ENCODE measurements around the gene MFSD6L.

MFSD6L gene

DNA sequence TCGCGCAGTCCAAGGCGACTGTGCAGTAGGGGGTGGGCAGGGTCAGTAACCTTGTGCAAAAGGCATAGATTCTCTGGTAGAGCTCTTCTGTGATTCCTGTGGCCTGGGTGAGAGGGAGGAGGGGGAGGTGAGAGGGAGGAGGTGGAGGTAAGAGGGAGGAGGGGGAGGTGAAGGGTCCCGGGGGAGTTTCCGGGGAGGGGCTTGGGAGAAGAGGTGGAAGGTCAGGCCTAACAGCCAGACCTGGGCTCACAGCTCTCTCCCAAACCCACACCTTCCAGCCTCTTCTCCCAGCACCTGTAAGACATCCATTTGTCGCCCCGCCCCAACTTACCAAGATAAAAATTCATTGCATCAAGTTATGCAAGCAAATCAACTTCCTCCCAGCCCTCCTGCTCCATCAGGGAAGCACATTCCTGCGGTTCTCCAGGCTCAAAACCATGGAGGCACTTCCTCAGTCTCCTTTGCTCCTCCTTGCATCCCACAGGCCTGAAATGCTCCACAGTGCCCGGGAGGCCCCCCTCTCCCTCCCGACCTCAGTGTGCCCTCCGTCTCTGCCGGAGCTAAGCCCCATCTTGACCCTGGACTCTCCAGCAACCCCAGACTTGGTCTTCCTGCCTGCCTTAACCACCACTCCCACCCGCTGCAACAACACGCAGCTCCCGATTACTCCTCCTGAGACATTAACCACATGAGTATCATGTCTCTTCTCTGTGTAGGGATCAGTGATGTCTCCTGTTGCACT, 37.8 kb upstream of the MFSD6L start:
- Histone ChIP-seq H3K4me3 (no peak overlapping the region), H3K27ac (no peak overlapping the region)
- intact Hi-C loops (cut with DNase I; ENCODE audit: low total_unique reads): no loop called here

GRCh38 chr17:8835631-8836364, 36.6 kb upstream of the MFSD6L start:
- intact Hi-C loops (cut with DNase I; ENCODE audit: low total_unique reads): no loop called here
- no peaks in the 10 kb centered on the region for H3K9me3 ChIP-seq
- peaks cover 0 to 5% (median 0%) of the 10 kb centered on the region in 4 donors for H3K4me1 ChIP-seq
- DNase-seq: no peak
- no peak overlapping the region for H3K4me3 ChIP-seq
- H3K36me3 ChIP-seq: no peaks in the 10 kb centered on the region
- TF ChIP-seq CTCF (IDR thresholded peaks at IDR 0.05): no peak
- H3K27me3 ChIP-seq: peaks cover 0 to 62% of the 10 kb centered on the region in 2 donors
- H3K27ac ChIP-seq: no peak overlapping the region

More for the DNA sequence above, 37.8 kb upstream of the MFSD6L start:
- H3K27me3 ChIP-seq: peaks cover 0 to 54% of the 10 kb centered on the region in 2 donors
- H3K36me3 ChIP-seq: no peaks in the 10 kb centered on the region
- DNase-seq: peak in 1 of 2 donors; percentile 9
- no peaks in the 10 kb centered on the region for H3K9me3 ChIP-seq
- peaks cover 0 to 5% (median 0%) of the 10 kb centered on the region in 4 donors for H3K4me1 ChIP-seq
- TF ChIP-seq CTCF (IDR thresholded peaks at IDR 0.05): no peak

DNA sequence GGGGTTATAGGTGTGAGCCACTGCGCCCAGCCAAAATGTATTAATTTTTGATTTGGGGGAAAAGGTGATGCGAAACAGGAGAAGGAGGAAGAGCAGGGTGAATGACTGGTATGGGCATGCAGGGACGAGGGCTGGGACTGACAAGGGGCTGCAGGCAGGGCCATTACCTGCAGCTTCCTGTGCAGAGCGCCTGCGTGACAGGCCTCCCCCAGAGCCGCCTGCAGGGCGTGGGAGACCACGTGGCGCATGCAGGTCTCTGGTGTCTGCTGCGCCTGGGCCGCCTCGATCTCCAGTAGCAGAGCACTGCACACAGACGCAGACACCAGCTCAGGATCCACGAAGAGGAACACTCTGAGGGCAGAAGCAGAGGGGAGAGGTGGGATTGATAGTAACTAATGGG, 35.9 kb upstream of the MFSD6L start:
- Histone ChIP-seq H3K9me3 (no peaks in the 10 kb centered on the region), H3K36me3 (no peaks in the 10 kb centered on the region), H3K27me3 (peaks cover 0 to 62% of the 10 kb centered on the region in 2 donors), H3K27ac (no peak overlapping the region), H3K4me3 (no peak overlapping the region), H3K4me1 (peaks cover 0 to 5% (median 0%) of the 10 kb centered on the region in 4 donors)
- no peak for TF ChIP-seq CTCF (IDR thresholded peaks at IDR 0.05)
- DNase-seq: no peak
- intact Hi-C loops (cut with DNase I; ENCODE audit: low total_unique reads): no loop called here

DNA sequence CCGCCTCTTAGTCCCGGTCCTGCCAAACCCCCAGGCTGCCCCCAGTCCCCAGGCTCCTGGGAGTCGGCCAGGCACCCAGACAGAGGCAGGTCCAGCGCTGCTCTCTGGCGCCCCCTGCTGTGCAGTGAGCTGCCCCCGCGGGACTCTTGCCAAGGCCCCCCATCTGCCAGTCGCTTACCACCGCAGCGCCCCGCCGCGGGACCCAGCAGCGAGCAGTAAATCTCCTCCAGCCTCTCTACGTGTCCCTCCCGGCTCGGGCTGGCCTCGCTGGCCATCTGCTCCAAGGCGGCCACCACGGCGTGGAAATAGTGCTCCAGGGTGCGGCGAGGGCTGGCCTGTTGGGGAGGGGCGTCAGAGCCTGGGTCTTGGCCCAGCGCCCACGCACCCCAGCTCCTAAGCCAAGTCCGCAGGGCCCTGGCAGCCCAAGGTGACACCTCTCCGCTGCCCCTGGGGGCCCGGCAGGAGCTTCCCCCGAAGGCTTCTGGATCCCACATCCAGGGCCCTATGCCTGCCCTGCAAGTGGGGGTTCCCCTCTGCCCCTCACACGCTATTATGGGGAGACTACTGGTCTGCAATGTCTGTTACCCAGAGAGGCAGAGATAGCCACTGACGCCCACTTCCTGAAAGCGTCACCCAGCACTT, 33.7 kb upstream of the MFSD6L start:
- peaks cover 0 to 63% of the 10 kb centered on the region in 2 donors for H3K27me3 ChIP-seq
- no peak overlapping the region for H3K27ac ChIP-seq
- peaks cover 0 to 5% (median 0%) of the 10 kb centered on the region in 4 donors for H3K4me1 ChIP-seq
- no peak for DNase-seq
- H3K36me3 ChIP-seq: no peaks in the 10 kb centered on the region
- intact Hi-C loops (cut with DNase I; ENCODE audit: low total_unique reads): no loop called here
- H3K9me3 ChIP-seq: no peaks in the 10 kb centered on the region
- no peak overlapping the region for H3K4me3 ChIP-seq
- TF ChIP-seq CTCF (IDR thresholded peaks at IDR 0.05): no peak

DNA sequence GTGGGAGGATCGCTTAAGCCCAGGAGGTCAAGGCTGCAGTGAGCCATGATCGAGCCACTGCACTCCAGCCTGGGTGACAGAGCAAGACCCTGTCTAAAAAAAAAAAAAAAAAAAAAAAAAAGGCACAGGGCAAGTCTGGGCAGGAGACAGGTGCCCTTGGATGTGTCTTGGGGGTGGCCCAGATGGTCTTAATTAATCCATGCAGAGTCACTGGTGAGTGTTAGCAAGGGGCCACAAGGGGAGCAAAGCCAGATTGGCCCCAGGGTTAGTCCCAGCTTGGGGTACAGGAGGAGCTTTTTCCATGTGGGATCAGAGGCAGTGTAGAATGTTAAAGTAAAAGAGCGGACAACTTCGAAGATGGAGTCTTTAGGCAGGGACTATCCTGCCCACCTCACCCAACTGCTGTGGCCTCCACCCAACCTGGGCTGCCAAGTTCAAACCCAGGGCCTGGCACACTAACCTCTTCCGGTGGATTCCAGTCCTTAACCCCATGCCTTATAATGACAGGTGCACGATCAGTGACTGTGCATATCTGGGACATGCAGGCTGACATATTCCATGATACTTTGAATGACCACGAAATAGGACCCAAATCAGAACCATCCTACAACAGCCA, 32.2 kb upstream of the MFSD6L start:
- Histone ChIP-seq H3K4me3 (no peak overlapping the region), H3K36me3 (no peaks in the 10 kb centered on the region), H3K27me3 (peaks cover 0 to 58% of the 10 kb centered on the region in 2 donors), H3K4me1 (peaks cover 0 to 5% (median 0%) of the 10 kb centered on the region in 4 donors), H3K9me3 (no peaks in the 10 kb centered on the region), H3K27ac (no peak overlapping the region)
- intact Hi-C loops (cut with DNase I; ENCODE audit: low total_unique reads): no loop called here
- no peak for DNase-seq
- TF ChIP-seq CTCF (IDR thresholded peaks at IDR 0.05): no peak
